Stimulated activated CD8-positive, alpha-beta memory T cell treated with anti-CD3 and anti-CD28 coated beads, Interleukin-7, amount 100 ng/mL, for 1 hour (primary cell): ENCODE data around the gene CTSH.

Experiments
- DNase-seq, 2 donors: peaks; one replicate each; pipeline ENCODE4 v3.0.0-alpha.2; 2020; ENCODE audit warnings: low read depth in 2 of 2

CTSH gene

DNA sequence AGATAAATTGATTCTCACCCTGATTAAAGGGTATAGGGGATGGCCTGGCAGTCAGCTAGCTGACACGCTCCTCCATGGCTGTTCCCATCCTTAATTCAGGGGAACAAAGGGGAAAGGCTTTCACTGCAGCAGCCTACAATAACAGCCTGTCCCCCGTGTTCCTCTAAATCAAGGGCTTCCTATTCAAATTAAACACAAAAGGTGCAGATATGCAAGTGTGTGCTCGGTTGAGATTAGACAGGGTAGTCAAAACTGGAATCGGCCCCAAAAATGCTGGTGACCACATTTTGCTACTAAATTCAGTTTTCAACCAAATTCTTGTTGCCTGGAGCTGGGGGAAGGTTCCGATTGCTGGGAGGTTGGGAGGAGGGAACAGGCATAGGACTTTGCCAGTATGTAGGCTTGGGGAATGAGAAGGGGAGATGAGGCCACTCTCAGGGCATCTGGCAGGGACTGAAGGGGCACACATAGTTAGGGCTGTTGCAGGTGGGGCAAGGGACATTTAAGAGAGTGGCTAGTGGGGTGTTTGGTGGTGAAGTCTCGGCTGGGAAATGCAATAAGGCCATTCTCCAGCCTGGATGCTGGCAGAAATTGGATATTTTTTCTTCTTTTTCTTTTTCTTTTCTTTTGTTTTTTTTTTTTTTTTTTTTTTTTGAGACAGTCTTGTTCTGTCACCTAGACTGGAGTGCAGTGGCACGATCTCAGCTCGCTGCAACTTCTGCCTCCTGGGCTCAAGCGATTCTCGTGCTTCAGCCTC, 32.9 kb upstream of the CTSH start:
- DNase-seq, result no peak

GRCh38 chr15:78977091-78977571, 32.3 kb upstream of the CTSH start:
- no peak for DNase-seq

GRCh38 chr15:78976691-78977090, 31.8 kb upstream of the CTSH start:
- DNase-seq, result no peak

- DNase-seq, result no peak
Observed at GRCh38 chr15:78974272-78974918, 29.5 kb upstream of the CTSH start.

DNA sequence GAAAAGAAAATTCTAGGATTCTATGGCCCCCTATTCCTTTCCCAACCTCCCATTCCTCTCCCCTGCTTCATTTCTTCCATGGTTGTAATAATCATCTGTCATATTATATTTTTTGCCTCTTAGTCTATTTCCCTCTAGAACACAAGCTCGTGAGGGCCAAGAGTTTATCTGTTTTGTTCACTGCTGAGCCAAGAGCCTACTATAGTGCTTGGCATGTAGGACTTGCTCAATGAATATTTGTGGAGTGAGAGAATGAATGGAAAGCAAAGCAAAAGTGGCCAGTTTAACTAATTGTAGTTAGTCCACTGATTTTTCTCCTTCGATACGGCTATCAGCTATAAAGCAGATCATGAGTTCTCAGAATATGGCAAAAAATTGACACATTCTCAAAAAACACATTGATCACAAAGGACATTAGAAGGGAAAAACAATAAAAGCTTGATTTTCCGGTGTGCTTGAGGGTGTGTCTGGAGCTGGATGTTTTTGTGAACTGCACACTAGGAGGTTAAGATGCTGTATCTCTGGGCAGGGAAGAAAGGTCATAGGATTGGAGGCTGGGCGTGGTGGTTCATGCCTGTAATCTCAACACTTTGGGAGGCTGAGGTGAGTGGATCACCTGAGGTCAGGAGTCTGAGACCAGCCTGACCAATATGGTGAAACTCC, 25.0 kb upstream of the CTSH start:
- no peak for DNase-seq

DNA sequence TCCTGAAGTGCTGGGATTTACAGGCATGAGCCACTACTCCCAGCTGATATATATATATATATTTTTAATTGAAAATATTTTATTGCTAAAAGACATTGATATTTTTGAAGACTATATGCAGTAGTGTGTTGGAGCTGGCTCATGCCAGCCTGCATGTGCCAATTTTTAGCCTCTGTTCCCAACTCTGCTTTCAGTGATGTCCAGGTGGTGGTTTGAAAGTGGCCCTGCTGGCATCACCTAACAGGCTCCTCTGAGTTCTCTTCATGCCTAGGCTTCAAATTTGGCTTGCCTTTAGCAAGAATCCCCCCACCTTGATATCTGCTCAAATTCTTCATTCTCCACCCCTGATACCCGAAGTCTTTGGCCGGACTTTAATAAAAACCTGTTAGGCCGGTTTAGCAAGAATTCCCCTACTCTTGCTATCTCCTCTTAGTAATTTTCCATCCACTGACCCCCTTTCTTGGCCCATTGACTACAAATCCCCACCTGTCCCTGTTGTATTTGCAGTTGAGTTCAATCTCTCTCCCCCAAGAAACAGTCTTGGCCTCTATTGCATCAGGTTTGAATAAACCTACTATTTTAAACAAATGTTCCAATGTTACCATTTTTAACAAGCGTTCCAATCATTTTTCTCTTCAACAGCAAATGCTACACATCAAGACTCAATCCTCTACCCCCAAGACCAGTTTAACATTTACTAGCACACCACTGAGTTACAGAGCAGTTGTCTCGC, 23.9 kb upstream of the CTSH start:
- DNase-seq, result no peak

- no peak for DNase-seq
Observed at GRCh38 chr15:78968114-78968513, 23.3 kb upstream of the CTSH start.

- DNase-seq, result no peak
Observed at GRCh38 chr15:78960308-78960707, 15.5 kb upstream of the CTSH start.

- no peak for DNase-seq
Observed at GRCh38 chr15:78959360-78959759, 14.5 kb upstream of the CTSH start.

GRCh38 chr15:78957416-78958093, 12.7 kb upstream of the CTSH start:
- no peak for DNase-seq

GRCh38 chr15:78956937-78957336, 12.1 kb upstream of the CTSH start:
- no peak for DNase-seq

DNA sequence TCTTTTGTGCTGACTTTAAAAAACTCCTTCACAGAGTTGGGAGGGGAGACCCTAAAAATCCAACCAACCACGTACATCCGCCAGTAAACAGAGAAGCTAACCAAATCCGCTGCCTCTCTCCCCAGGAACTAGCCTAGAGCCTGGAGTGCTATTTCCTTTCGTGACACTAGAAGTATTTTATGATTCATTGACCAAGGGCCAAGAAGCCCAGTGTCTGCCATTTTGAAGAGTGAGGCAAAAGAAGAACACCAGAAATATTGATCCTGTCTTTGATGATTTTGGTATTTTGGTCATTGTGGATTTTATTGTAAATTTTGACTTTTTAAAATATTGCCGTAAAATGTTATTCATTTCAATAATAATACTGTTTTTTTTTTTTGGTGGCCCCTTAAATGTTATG, 10.5 kb upstream of the CTSH start:
- no peak for DNase-seq

GRCh38 chr15:78951841-78952238, 7.0 kb upstream of the CTSH start:
- no peak for DNase-seq

- DNase-seq, result no peak
Observed at GRCh38 chr15:78950902-78951840, 6.3 kb upstream of the CTSH start.

GRCh38 chr15:78950343-78950742, 5.5 kb upstream of the CTSH start:
- DNase-seq, result no peak

GRCh38 chr15:78949461-78949860, 4.6 kb upstream of the CTSH start:
- DNase-seq, result no peak

DNA sequence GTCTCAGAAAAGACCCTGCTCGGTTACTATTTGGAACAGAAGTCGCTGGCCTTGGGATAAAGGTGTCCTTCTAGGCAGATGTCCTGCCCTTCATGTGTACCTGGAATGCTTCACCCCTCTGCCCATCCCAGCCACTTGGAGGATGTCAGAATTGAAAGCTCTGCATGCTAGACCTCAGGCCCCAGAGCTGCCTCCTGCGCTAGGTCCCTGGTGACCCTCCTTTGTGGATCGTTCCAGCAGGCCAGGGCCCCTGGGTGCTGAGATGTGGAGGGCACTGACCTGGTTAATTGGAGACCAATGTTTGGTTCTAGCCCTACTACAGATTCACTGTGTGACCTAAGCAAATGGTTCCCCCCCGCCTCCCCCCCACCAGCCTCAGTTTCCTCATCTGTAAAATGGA, 2.7 kb upstream of the CTSH start:
- DNase-seq, result no peak

- no peak for DNase-seq
Observed at GRCh38 chr15:78946493-78946892, 1.6 kb upstream of the CTSH start.

- no peak for DNase-seq
Observed at GRCh38 chr15:78944202-78944625, 632 bp downstream of the CTSH start.

GRCh38 chr15:78943692-78944091, 1.2 kb downstream of the CTSH start:
- no peak for DNase-seq
